Activated T-helper 1 cell treated with anti-CD3 and anti-CD28 coated beads, Interleukin-12 subunit alpha, Interleukin-12 subunit beta, Interleukin-2, Interleukin-4 antibody, amounts not matched to agents 30 ng/mL and 10 ng/mL and 1 ng/mL, durations not matched to agents 14 hours and 24 hours and 36 hours (primary cell): ENCODE data around the gene PTPRE. TPM values are rescaled to one million over a fixed set of nuclear protein-coding genes. Genes with fewer than 3 reads are reported as not detected.

Experiments
- DNase-seq: peaks from one replicate; pipeline ENCODE4 v3.0.0; 2021; ENCODE audit warnings: low spot score
- H3K27ac Mint-ChIP-seq: one replicate; pipeline ENCODE4 v1.8.0; 2021; ENCODE audit warnings: mild to moderate bottlenecking, mixed read lengths
- H3K27me3 Mint-ChIP-seq: one replicate; pipeline ENCODE4 v1.8.0; 2022; ENCODE audit warnings: mild to moderate bottlenecking, moderate library complexity, mixed read lengths; ENCODE audit not compliant: insufficient read depth
- H3K36me3 Mint-ChIP-seq: one replicate; pipeline ENCODE4 v1.8.0; 2021; ENCODE audit warnings: low read depth, mixed read lengths
- H3K4me1 Mint-ChIP-seq: one replicate; pipeline ENCODE4 v1.8.0; 2021; ENCODE audit warnings: low read depth, mixed read lengths
- H3K4me3 Mint-ChIP-seq: one replicate; pipeline ENCODE4 v1.8.0; 2021; ENCODE audit warnings: mild to moderate bottlenecking, moderate library complexity, mixed read lengths
- H3K9me3 Mint-ChIP-seq: one replicate; pipeline ENCODE4 v1.8.0; 2021; ENCODE audit warnings: mixed read lengths
- intact Hi-C: fragments of 100-400 bp; cut with micrococcal nuclease; formaldehyde crosslinking; loops from one replicate; pipeline ENCODE4 v1.15.1; 2024
- total RNA-seq: library from RNA; stranded (reverse); gene quantifications from 2 replicates; pipeline ENCODE4 v1.2.3, GENCODE V29; 2022

Gene PTPRE
- total RNA-seq, 1 donor from 2014 or later = 41.8 TPM

- Mint-ChIP-seq H3K9me3 (no peaks in the 10 kb centered on the region), H3K27ac (no peak overlapping the region), H3K4me1 (peaks cover 11% of the 10 kb centered on the region), H3K36me3 (no peaks in the 10 kb centered on the region), H3K4me3 (peak overlapping the region; percentile 60), H3K27me3 (peaks cover 3% of the 10 kb centered on the region)
- intact Hi-C loops = no loop called here
- DNase-seq = no peak
These were observed 110.9 kb downstream of the PTPRE start for GRCh38 chr10:128017822-128018221.

DNA sequence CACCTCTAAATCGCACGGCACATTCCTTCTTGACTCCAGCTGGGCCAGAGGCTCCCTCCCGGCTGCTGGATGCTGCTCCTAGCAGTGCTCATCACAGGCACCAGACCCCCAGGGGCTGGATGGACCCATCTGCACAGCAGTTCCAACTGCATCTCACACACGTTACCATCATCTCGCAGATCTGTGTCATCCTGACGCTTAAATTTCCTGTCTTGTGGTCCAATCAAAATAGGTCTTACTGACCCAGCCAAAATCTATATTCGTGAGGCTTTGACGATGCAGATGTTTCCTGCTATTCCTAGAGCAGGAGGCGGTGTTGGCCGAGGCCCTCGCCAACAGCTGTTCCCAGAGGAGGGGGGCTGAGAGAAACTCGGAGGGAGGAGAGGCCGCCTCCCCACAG is 111.3 kb downstream of the PTPRE start:
- no peak for DNase-seq
- Mint-ChIP-seq H3K4me1 (peaks cover 11% of the 10 kb centered on the region), H3K36me3 (no peaks in the 10 kb centered on the region), H3K4me3 (peak overlapping the region; percentile 60), H3K27me3 (peaks cover 3% of the 10 kb centered on the region), H3K9me3 (no peaks in the 10 kb centered on the region), H3K27ac (peak overlapping the region; percentile 23)
- intact Hi-C loops = no loop called here

DNA sequence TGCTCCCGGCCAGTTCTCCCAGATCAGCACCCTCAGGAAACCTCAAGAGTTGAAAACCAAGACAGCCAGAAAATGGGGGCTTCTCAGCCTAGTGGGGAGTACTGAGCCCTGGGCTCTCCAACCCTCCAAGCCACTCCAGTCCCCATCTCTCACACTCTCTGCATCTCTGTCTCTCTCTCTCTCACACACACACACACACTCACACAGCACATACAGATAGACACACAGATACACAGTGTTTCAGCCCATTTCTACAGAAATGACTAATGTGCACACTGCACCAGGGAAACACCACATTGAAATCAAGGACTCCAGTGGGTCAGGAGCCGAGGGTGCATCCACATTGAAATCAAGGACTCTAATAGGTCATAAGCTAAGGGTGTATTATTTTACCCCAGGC is 111.8 kb downstream of the PTPRE start:
- no peak for DNase-seq
- Mint-ChIP-seq H3K36me3 (no peaks in the 10 kb centered on the region), H3K27ac (no peak overlapping the region), H3K27me3 (peaks cover 3% of the 10 kb centered on the region), H3K9me3 (no peaks in the 10 kb centered on the region), H3K4me3 (no peak overlapping the region), H3K4me1 (peaks cover 11% of the 10 kb centered on the region)
- intact Hi-C loops = no loop called here

- intact Hi-C loops = no loop called here
- no peaks in the 10 kb centered on the region for H3K27me3 Mint-ChIP-seq
- H3K9me3 Mint-ChIP-seq = no peaks in the 10 kb centered on the region
- no peak overlapping the region for H3K4me3 Mint-ChIP-seq
- no peaks in the 10 kb centered on the region for H3K36me3 Mint-ChIP-seq
- no peak overlapping the region for H3K27ac Mint-ChIP-seq
- no peak for DNase-seq
- H3K4me1 Mint-ChIP-seq = peaks cover 19% of the 10 kb centered on the region
These were observed 115.6 kb downstream of the PTPRE start for GRCh38 chr10:128022261-128023196.

DNA sequence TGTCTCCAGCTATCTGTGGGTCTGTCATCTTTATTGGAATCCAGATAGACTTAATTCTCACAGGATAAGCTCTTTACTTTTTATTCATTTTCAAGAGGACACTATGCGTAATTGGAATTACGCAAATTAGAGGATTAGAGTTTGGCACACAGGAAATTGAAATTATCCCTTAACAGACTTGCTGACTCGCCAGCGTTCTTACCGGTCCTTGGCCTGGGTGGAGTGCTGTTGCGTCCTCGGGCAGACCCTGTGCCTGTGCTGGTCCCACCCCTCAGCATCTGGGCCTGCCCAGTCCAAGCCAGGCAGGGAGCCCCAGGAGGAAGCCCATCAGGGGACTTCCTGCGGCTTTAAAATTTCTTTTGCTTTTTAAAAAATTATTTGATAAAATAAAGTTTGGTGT is 117.5 kb downstream of the PTPRE start:
- Mint-ChIP-seq H3K36me3 (no peaks in the 10 kb centered on the region), H3K4me1 (peaks cover 13% of the 10 kb centered on the region), H3K27me3 (no peaks in the 10 kb centered on the region), H3K27ac (no peak overlapping the region), H3K4me3 (no peak overlapping the region), H3K9me3 (no peaks in the 10 kb centered on the region)
- DNase-seq = no peak
- intact Hi-C loops = no loop called here

DNA sequence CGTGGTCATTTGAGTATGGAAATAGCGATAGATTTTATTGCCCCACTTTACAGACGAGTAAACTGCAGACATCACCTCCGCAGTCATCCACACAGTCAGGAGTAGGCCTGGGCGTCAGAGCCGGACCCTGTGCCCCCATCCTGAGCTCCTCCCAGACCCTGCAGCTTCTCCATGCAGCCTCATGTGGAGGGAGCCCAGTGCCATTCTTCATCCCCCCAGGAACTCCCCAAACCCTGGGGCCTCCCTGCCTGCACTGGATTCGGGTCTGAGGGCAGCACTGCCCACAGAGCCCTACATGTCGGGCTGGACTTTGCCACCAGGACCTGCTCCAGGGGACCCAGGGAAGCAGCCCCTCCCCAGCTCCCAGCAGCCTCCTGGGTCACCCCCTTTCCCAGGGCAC is 118.5 kb downstream of the PTPRE start:
- Mint-ChIP-seq H3K27ac (no peak overlapping the region), H3K36me3 (no peaks in the 10 kb centered on the region), H3K4me3 (no peak overlapping the region), H3K27me3 (no peaks in the 10 kb centered on the region), H3K9me3 (no peaks in the 10 kb centered on the region), H3K4me1 (peaks cover 13% of the 10 kb centered on the region)
- no peak for DNase-seq
- intact Hi-C loops = loop anchor here (5.0 kb wide), 1 partner anchor 838 kb away; no protein-coding TSS in a partner anchor

- H3K9me3 Mint-ChIP-seq = no peaks in the 10 kb centered on the region
- H3K4me1 Mint-ChIP-seq = peaks cover 13% of the 10 kb centered on the region
- no peaks in the 10 kb centered on the region for H3K36me3 Mint-ChIP-seq
- no peaks in the 10 kb centered on the region for H3K27me3 Mint-ChIP-seq
- no peak overlapping the region for H3K27ac Mint-ChIP-seq
- intact Hi-C loops = loop anchor here (5.0 kb wide), 1 partner anchor 839 kb away; no protein-coding TSS in a partner anchor
- no peak overlapping the region for H3K4me3 Mint-ChIP-seq
- DNase-seq = no peak
These were observed 119.0 kb downstream of the PTPRE start for GRCh38 chr10:128025951-128026350.

GRCh38 chr10:128026615-128027300 is 119.9 kb downstream of the PTPRE start:
- no peaks in the 10 kb centered on the region for H3K36me3 Mint-ChIP-seq
- peak overlapping the region; percentile 63 for H3K27ac Mint-ChIP-seq
- no peak for DNase-seq
- no peaks in the 10 kb centered on the region for H3K9me3 Mint-ChIP-seq
- intact Hi-C loops = loop anchor here (5.0 kb wide), 1 partner anchor 839 kb away; no protein-coding TSS in a partner anchor
- peaks cover 13% of the 10 kb centered on the region for H3K4me1 Mint-ChIP-seq
- H3K27me3 Mint-ChIP-seq = no peaks in the 10 kb centered on the region
- H3K4me3 Mint-ChIP-seq = no peak overlapping the region

GRCh38 chr10:128027306-128027705 is 120.4 kb downstream of the PTPRE start:
- no peaks in the 10 kb centered on the region for H3K27me3 Mint-ChIP-seq
- H3K4me1 Mint-ChIP-seq = peaks cover 13% of the 10 kb centered on the region
- no peak overlapping the region for H3K27ac Mint-ChIP-seq
- no peak overlapping the region for H3K4me3 Mint-ChIP-seq
- no peak for DNase-seq
- intact Hi-C loops = loop anchor here (5.0 kb wide), 1 partner anchor 840 kb away; no protein-coding TSS in a partner anchor
- no peaks in the 10 kb centered on the region for H3K9me3 Mint-ChIP-seq
- H3K36me3 Mint-ChIP-seq = no peaks in the 10 kb centered on the region

- intact Hi-C loops = loop anchor here (5.0 kb wide), 1 partner anchor 841 kb away; no protein-coding TSS in a partner anchor
- Mint-ChIP-seq H3K36me3 (no peaks in the 10 kb centered on the region), H3K4me1 (peaks cover 13% of the 10 kb centered on the region), H3K9me3 (no peaks in the 10 kb centered on the region), H3K27me3 (no peaks in the 10 kb centered on the region), H3K4me3 (no peak overlapping the region), H3K27ac (no peak overlapping the region)
- DNase-seq = no peak
These were observed 121.1 kb downstream of the PTPRE start for GRCh38 chr10:128027822-128028507.

GRCh38 chr10:128028508-128029289 is 121.8 kb downstream of the PTPRE start:
- intact Hi-C loops = loop anchor here (5.0 kb wide), 1 partner anchor 841 kb away; no protein-coding TSS in a partner anchor
- Mint-ChIP-seq H3K36me3 (no peaks in the 10 kb centered on the region), H3K9me3 (no peaks in the 10 kb centered on the region), H3K4me3 (no peak overlapping the region), H3K27ac (no peak overlapping the region), H3K4me1 (peaks cover 13% of the 10 kb centered on the region), H3K27me3 (no peaks in the 10 kb centered on the region)
- DNase-seq = no peak

DNA sequence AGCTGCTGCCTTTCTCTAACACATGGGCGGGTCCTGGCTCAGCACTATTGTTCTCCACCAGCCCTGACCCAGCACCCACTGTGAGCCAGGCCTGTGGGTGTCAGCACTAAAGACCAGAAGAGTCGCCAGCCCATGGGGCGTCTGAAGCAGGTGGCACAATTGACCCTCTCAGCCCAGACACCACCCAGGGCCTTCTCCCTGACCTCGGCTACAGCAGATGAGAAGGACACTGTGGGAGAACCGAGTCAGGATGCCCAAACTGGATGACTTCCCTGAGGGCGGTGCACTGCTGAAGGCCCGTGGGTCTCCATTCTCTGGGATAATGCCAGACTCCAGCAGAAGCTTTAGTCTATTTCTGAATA is 122.4 kb downstream of the PTPRE start:
- Mint-ChIP-seq H3K27ac (no peak overlapping the region), H3K4me3 (no peak overlapping the region), H3K27me3 (no peaks in the 10 kb centered on the region), H3K9me3 (no peaks in the 10 kb centered on the region), H3K36me3 (no peaks in the 10 kb centered on the region), H3K4me1 (peaks cover 13% of the 10 kb centered on the region)
- DNase-seq = no peak
- intact Hi-C loops = loop anchor here (5.0 kb wide), 1 partner anchor 842 kb away; no protein-coding TSS in a partner anchor
